A673 (cell line): Measurements from ENCODE around the gene SYNJ2. TPM values are rescaled to one million over a fixed set of nuclear protein-coding genes. Genes with fewer than 3 reads are reported as not detected.

ENCODE experiments used
- BruUV-seq: library from RNA; stranded (reverse); fragments of 400-500 nt; replicated peaks from 2 replicates; lab custom pipeline; 2021; lab: Mats Ljungman, UMichigan
- CTCF ChIA-PET: fragments of 300-600 bp; sonication (Branson Sonifier 250); formaldehyde crosslinking; loops from one replicate; lab custom pipeline; 2022; ENCODE audit warnings: antibody characterized with exemption; lab: Charles Lee
- POLR2A ChIA-PET: fragments of 300-600 bp; sonication (Branson Sonifier 250); formaldehyde crosslinking; loops from one replicate; lab custom pipeline; 2022; ENCODE audit warnings: antibody characterized with exemption; ENCODE audit not compliant: low non-redundant PET; lab: Charles Lee
- DNase-seq: peaks from one replicate; pipeline ENCODE4 v3.0.0-alpha.2; 2015; ENCODE audit warnings: low spot score
- H3K27ac ChIP-seq: fragments of 200-600 bp; sonication (generic); 2 replicates; pipeline ENCODE4 v1.5.1; 2016; ENCODE audit warnings: mixed run types, low read depth, mild to moderate bottlenecking, mixed read lengths, antibody characterized with exemption, low read length; ENCODE audit not compliant: poor library complexity, severe bottlenecking
- H3K27me3 ChIP-seq: fragments of 200-600 bp; sonication (generic); replicated peaks from 2 replicates; pipeline ENCODE4 v1.6.1; 2017; ENCODE audit warnings: mixed run types, low read depth, mild to moderate bottlenecking, mixed read lengths, antibody characterized with exemption, low read length; ENCODE audit not compliant: insufficient read depth, poor library complexity
- H3K36me3 ChIP-seq: fragments of 200-600 bp; sonication (generic); 2 replicates; pipeline ENCODE4 v1.6.1; 2016; ENCODE audit warnings: mixed run types, mild to moderate bottlenecking, mixed read lengths, antibody characterized with exemption, low read length; ENCODE audit not compliant: insufficient read depth, poor library complexity, severe bottlenecking
- H3K4me1 ChIP-seq: fragments of 200-600 bp; sonication (generic); 2 replicates; pipeline ENCODE4 v1.6.1; 2017; ENCODE audit warnings: mixed run types, mild to moderate bottlenecking, mixed read lengths, antibody characterized with exemption, low read length; ENCODE audit not compliant: insufficient read depth, poor library complexity, severe bottlenecking
- H3K4me3 ChIP-seq: fragments of 200-600 bp; sonication (generic); 2 replicates; pipeline ENCODE4 v1.5.1; 2016; ENCODE audit warnings: low read depth, mixed run types, mild to moderate bottlenecking, mixed read lengths, low read length; ENCODE audit not compliant: poor library complexity, severe bottlenecking
- H3K9me3 ChIP-seq: fragments of 200-600 bp; sonication (generic); 2 replicates; pipeline ENCODE4 v1.6.1; 2016; ENCODE audit warnings: mixed run types, low read depth, mild to moderate bottlenecking, mixed read lengths, antibody characterized with exemption, low read length; ENCODE audit not compliant: poor library complexity, severe bottlenecking
- EZH2 ChIP-seq: fragments of 200-600 bp; sonication (generic); IDR thresholded peaks from 2 replicates; pipeline ENCODE4 v1.6.1; 2017; ENCODE audit warnings: borderline replicate concordance, low read depth, mild to moderate bottlenecking, mixed read lengths, antibody characterized with exemption, low read length; ENCODE audit not compliant: poor library complexity, severe bottlenecking
- intact Hi-C: fragments of 100-400 bp; cut with micrococcal nuclease; formaldehyde crosslinking; loops from one replicate; pipeline ENCODE4 v1.10.0; 2022; ENCODE audit not compliant: unreplicated experiment
- total RNA-seq: library from RNA; stranded (reverse); gene quantifications from 2 replicates; pipeline ENCODE4 v1.2.3, GENCODE V29; 2021
- TF ChIP-seq, protein P1 (sequence below): fragments of 300-800, 200-600 bp; sonication (generic); conservative IDR thresholded peaks from 2 replicates; pipeline ENCODE4 v1.5.1; 2017; ENCODE audit warnings: low read depth, mild to moderate bottlenecking, antibody characterized with exemption, low read length, moderate library complexity, mixed read lengths

The SYNJ2 gene
- total RNA-seq, 1 experiment from 2014 or later: 37.0 TPM

GRCh38 chr6:158050955-158051354, 69.3 kb downstream of the SYNJ2 start:
- BruUV-seq: no TSS peak
- POLR2A ChIA-PET: no interaction called here
- no peaks in the 10 kb centered on the region for H3K27me3 ChIP-seq
- no peaks in the 10 kb centered on the region for H3K9me3 ChIP-seq
- H3K27ac ChIP-seq: no peak overlapping the region
- no peak for TF ChIP-seq EZH2
- TF ChIP-seq, protein P1, sequence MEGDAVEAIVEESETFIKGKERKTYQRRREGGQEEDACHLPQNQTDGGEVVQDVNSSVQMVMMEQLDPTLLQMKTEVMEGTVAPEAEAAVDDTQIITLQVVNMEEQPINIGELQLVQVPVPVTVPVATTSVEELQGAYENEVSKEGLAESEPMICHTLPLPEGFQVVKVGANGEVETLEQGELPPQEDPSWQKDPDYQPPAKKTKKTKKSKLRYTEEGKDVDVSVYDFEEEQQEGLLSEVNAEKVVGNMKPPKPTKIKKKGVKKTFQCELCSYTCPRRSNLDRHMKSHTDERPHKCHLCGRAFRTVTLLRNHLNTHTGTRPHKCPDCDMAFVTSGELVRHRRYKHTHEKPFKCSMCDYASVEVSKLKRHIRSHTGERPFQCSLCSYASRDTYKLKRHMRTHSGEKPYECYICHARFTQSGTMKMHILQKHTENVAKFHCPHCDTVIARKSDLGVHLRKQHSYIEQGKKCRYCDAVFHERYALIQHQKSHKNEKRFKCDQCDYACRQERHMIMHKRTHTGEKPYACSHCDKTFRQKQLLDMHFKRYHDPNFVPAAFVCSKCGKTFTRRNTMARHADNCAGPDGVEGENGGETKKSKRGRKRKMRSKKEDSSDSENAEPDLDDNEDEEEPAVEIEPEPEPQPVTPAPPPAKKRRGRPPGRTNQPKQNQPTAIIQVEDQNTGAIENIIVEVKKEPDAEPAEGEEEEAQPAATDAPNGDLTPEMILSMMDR: no peak
- no peaks in the 10 kb centered on the region for H3K4me1 ChIP-seq
- intact Hi-C loops: no loop called here
- CTCF ChIA-PET: no interaction called here
- DNase-seq: no peak
- no peak overlapping the region for H3K4me3 ChIP-seq
- H3K36me3 ChIP-seq: no peaks in the 10 kb centered on the region

DNA sequence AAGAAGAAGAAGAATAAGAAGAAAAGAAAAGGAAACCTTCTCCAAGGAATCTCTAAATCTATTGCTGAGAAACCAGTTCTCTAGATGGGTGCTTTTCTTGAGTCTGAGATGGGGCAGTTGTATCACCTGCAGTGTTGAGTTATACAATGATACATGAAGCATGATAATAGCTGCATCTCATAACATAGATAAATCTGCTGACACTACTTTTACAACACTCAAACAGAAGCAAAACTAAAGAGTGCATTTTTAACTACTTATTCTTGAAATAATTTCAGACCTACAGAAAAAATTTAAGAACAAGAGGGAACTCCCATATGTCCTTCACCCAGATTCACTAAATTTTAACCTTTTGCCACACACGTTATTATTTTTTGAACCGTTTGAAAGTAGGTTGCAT, 70.3 kb downstream of the SYNJ2 start:
- H3K4me3 ChIP-seq: no peak overlapping the region
- H3K27ac ChIP-seq: no peak overlapping the region
- intact Hi-C loops: no loop called here
- DNase-seq: no peak
- no peaks in the 10 kb centered on the region for H3K36me3 ChIP-seq
- no peaks in the 10 kb centered on the region for H3K4me1 ChIP-seq
- POLR2A ChIA-PET: no interaction called here
- TF ChIP-seq EZH2: no peak
- TF ChIP-seq, protein P1: no peak
- CTCF ChIA-PET: no interaction called here
- no peaks in the 10 kb centered on the region for H3K9me3 ChIP-seq
- BruUV-seq: no TSS peak
- no peaks in the 10 kb centered on the region for H3K27me3 ChIP-seq

GRCh38 chr6:158053377-158054313, 72.0 kb downstream of the SYNJ2 start:
- no peaks in the 10 kb centered on the region for H3K4me1 ChIP-seq
- H3K27ac ChIP-seq: no peak overlapping the region
- TF ChIP-seq EZH2: no peak
- TF ChIP-seq, protein P1: no peak
- ChIA-PET CTCF (no interaction called here), POLR2A (interaction anchor here (0.6 kb wide), 1 partner anchor 181 kb away, joined by 7 read pairs; no protein-coding TSS in a partner anchor)
- H3K4me3 ChIP-seq: no peak overlapping the region
- no peaks in the 10 kb centered on the region for H3K36me3 ChIP-seq
- H3K27me3 ChIP-seq: no peaks in the 10 kb centered on the region
- H3K9me3 ChIP-seq: no peaks in the 10 kb centered on the region
- no TSS peak for BruUV-seq
- no peak for DNase-seq
- intact Hi-C loops: no loop called here
